GM12801 (cell line): ENCODE data around the gene TMEM196.

Source experiments
- TF ChIP-seq, protein P1 (sequence below): IDR thresholded peaks from one replicate; pipeline ENCODE4 v1.5.1; 2011; ENCODE audit warnings: control low read depth; ENCODE audit not compliant: insufficient read length; ENCODE audit errors: extremely low read depth

Gene TMEM196

GRCh38 chr7:19692111-19692828 lies 81.1 kb downstream of the TMEM196 start:
- TF ChIP-seq, protein P1, sequence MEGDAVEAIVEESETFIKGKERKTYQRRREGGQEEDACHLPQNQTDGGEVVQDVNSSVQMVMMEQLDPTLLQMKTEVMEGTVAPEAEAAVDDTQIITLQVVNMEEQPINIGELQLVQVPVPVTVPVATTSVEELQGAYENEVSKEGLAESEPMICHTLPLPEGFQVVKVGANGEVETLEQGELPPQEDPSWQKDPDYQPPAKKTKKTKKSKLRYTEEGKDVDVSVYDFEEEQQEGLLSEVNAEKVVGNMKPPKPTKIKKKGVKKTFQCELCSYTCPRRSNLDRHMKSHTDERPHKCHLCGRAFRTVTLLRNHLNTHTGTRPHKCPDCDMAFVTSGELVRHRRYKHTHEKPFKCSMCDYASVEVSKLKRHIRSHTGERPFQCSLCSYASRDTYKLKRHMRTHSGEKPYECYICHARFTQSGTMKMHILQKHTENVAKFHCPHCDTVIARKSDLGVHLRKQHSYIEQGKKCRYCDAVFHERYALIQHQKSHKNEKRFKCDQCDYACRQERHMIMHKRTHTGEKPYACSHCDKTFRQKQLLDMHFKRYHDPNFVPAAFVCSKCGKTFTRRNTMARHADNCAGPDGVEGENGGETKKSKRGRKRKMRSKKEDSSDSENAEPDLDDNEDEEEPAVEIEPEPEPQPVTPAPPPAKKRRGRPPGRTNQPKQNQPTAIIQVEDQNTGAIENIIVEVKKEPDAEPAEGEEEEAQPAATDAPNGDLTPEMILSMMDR = no peak

DNA sequence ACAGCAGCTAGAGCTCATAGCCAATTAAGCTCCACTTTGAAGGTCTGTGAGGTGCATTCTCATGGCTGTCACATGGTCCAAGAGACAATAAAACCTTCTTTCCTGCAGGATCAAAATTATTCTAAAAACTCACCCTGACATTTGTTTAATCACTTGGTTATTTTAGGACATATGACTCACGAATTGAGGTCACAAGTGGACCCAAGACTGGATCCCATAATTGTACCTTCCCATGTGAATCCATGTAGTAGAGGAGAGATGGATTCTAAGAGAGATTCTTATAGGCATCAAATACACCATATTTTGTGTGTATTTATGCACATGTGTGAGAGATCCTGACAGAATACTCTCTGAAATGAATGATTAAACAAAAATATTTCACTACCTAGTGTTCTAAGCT lies 82.7 kb downstream of the TMEM196 start:
- TF ChIP-seq, protein P1 = no peak

DNA sequence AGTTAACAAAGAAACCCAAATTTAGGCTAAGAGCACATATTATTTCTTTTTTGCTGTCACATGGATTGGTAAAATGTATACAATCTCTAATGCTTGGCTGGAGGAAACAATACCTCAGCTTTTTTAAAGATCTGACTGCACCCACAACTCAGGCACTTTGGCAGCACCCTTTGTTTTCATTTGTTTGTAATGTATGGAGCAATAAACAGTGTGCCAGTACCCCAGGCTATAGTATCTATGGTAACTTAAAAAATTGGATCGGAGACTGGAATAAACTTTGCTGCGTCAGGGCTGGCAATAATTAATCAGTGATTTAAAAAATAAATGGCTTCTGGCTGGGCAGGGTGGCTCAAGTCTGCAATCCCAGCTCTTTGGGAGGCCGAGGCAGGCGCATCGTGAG lies 91.8 kb downstream of the TMEM196 start:
- TF ChIP-seq, protein P1 = no peak

- TF ChIP-seq, protein P1 = no peak
Observed at GRCh38 chr7:19677180-19677579, 96.2 kb downstream of the TMEM196 start.

DNA sequence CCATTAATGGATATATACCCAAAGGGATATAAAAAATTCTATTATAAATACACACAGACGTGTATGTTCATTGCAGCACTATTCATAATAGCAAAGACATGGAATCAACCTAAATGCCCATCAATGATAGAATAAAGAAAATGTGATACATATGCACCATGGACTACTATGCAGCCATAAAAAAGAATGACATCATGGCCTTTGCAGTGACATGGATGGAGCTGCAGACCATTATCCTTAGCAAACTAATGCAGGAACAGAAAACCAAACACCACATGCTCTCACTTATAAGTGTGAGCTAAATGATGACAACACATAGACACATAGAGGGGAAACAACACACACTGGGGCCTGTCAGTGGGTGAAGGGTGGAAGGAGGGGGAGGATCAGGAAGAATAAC lies 97.6 kb downstream of the TMEM196 start:
- TF ChIP-seq, protein P1 = no peak

GRCh38 chr7:19674266-19674960 lies 99.0 kb downstream of the TMEM196 start:
- TF ChIP-seq, protein P1 = no peak

DNA sequence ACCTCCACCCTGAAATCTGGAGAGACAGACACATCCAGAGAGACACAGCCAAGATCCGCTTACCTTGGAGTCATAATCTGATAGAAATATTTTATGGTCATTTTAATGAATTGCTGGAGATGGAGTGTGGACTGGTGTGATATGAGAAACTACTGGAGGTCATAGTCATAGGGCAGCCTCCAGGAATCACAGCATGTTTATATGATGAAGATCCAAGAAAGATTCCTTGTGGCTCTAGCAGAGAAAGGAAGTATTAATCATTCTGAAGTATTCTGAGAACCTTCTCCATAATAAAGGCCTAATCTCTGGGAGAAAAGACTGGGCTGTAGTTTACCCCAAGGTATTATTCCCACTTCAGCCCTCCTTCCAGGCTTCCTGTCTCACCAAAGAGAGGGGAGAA lies 102.6 kb downstream of the TMEM196 start:
- TF ChIP-seq, protein P1 = no peak
